HEK293 (cell line): ENCODE measurements around the gene CBFA2T2.

Experiments used
- CTCF ChIA-PET: fragments of 350-600 bp; formaldehyde crosslinking; extraction: SDS; loops from one replicate; lab custom pipeline; 2021; ENCODE audit warnings: antibody characterized with exemption; lab: Yijun Ruan, JAX
- POLR2A ChIA-PET: fragments of 300-600 bp; formaldehyde crosslinking; extraction: SDS; loops from one replicate; lab custom pipeline; 2020; ENCODE audit warnings: antibody characterized with exemption, inconsistent platforms; lab: Yijun Ruan, JAX
- H3K27ac ChIP-seq: fragments of 200-500 bp; sonication (Bioruptor generic); 2 replicates; pipeline ENCODE4 v1.5.1; 2014; ENCODE audit warnings: low read depth, low read length, control low read depth, inconsistent platforms; ENCODE audit errors: extremely low read depth
- H3K36me3 ChIP-seq, 2 experiments: fragments of 200-500 bp in 1 of 2; sonication (Bioruptor generic) in 1 of 2; 1 replicate in 1 of 2; 2 replicates in 1 of 2; pipeline ENCODE4 v1.5.1; 2014 to 2017; ENCODE audit warnings: inconsistent platforms in 2 of 2, low read length in 2 of 2; ENCODE audit not compliant: control insufficient read depth in 2 of 2, insufficient read depth in 1 of 2
- H3K4me1 ChIP-seq: fragments of 200-500 bp; sonication (Bioruptor generic); 2 replicates; pipeline ENCODE4 v1.5.1; 2014; ENCODE audit warnings: mild to moderate bottlenecking, low read length, inconsistent platforms; ENCODE audit not compliant: control insufficient read depth, insufficient read depth
- H3K4me3 ChIP-seq: 2 replicates; pipeline ENCODE4 v1.5.1; 2011; ENCODE audit warnings: low read depth, mild to moderate bottlenecking, control low read depth, low read length, moderate library complexity
- H3K9me3 ChIP-seq: fragments of 200-500 bp; sonication (Bioruptor generic); 2 replicates; pipeline ENCODE4 v1.5.1; 2014; ENCODE audit warnings: low read depth, low read length, inconsistent platforms; ENCODE audit not compliant: control insufficient read depth, insufficient read depth
- GFI1B ChIP-seq: fragments of 450-650 bp; formaldehyde crosslinking; IDR thresholded peaks from 2 replicates; pipeline ENCODE4 v1.5.1; 2016; ENCODE audit warnings: missing biosample characterization, missing genetic modification characterization
- HOXA7 ChIP-seq: sonication (generic); formaldehyde crosslinking; IDR thresholded peaks from 2 replicates; pipeline ENCODE4 v1.8.1; 2022; ENCODE audit warnings: missing genetic modification reagents, borderline replicate concordance
- IKZF3 ChIP-seq: fragments of 450-650 bp; IDR thresholded peaks from 2 replicates; pipeline ENCODE4 v1.5.0; 2018; ENCODE audit warnings: missing biosample characterization, mild to moderate bottlenecking, missing genetic modification characterization, moderate library complexity
- SCRT1 ChIP-seq: fragments of 450-650 bp; formaldehyde crosslinking; IDR thresholded peaks from 2 replicates; pipeline ENCODE4 v1.5.1; 2016; ENCODE audit warnings: missing biosample characterization, missing genetic modification characterization, borderline replicate concordance
- YY2 ChIP-seq: fragments of 450-650 bp; formaldehyde crosslinking; IDR thresholded peaks from 2 replicates; pipeline ENCODE4 v1.5.1; 2016; ENCODE audit warnings: missing biosample characterization, missing genetic modification characterization
- ZBTB20 ChIP-seq: fragments of 450-650 bp; formaldehyde crosslinking; IDR thresholded peaks from 2 replicates; pipeline ENCODE4 v1.5.1; 2016; ENCODE audit warnings: missing biosample characterization, missing genetic modification characterization
- ZNF121 ChIP-seq: fragments of 450-650 bp; formaldehyde crosslinking; IDR thresholded peaks from 2 replicates; pipeline ENCODE4 v1.5.1; 2016; ENCODE audit warnings: missing biosample characterization, missing genetic modification characterization
- ZNF133 ChIP-seq: fragments of 450-650 bp; formaldehyde crosslinking; IDR thresholded peaks from 2 replicates; pipeline ENCODE4 v1.5.1; 2016; ENCODE audit warnings: missing biosample characterization, missing genetic modification characterization
- ZNF175 ChIP-seq: fragments of 450-650 bp; formaldehyde crosslinking; IDR thresholded peaks from 2 replicates; pipeline ENCODE4 v1.5.1; 2016; ENCODE audit warnings: missing biosample characterization, missing genetic modification characterization
- ZNF239 ChIP-seq: fragments of 450-650 bp; formaldehyde crosslinking; IDR thresholded peaks from 2 replicates; pipeline ENCODE4 v1.5.1; 2016; ENCODE audit warnings: missing biosample characterization, missing genetic modification characterization
- ZNF426 ChIP-seq: fragments of 450-650 bp; formaldehyde crosslinking; IDR thresholded peaks from 2 replicates; pipeline ENCODE4 v1.5.1; 2017; ENCODE audit warnings: missing biosample characterization, missing genetic modification characterization, mild to moderate bottlenecking, inconsistent platforms, moderate library complexity
- ZNF510 ChIP-seq: fragments of 450-650 bp; formaldehyde crosslinking; IDR thresholded peaks from 2 replicates; pipeline ENCODE4 v1.5.1; 2018; ENCODE audit warnings: mild to moderate bottlenecking, missing genetic modification characterization, missing biosample characterization; ENCODE audit not compliant: insufficient replicate concordance
- ZNF514 ChIP-seq: fragments of 450-650 bp; formaldehyde crosslinking; IDR thresholded peaks from 2 replicates; pipeline ENCODE4 v1.5.1; 2016; ENCODE audit warnings: missing biosample characterization, missing genetic modification characterization
- ZNF600 ChIP-seq: fragments of 450-650 bp; formaldehyde crosslinking; IDR thresholded peaks from 2 replicates; pipeline ENCODE4 v1.5.1; 2016; ENCODE audit warnings: missing biosample characterization, missing genetic modification characterization
- ZNF785 ChIP-seq: fragments of 450-650 bp; formaldehyde crosslinking; IDR thresholded peaks from 2 replicates; pipeline ENCODE4 v1.5.1; 2016; ENCODE audit warnings: missing biosample characterization, missing genetic modification characterization
- TF ChIP-seq, protein P1 (sequence below): fragments of 450-650 bp; formaldehyde crosslinking; IDR thresholded peaks from 2 replicates; pipeline ENCODE4 v1.5.1; 2017; ENCODE audit warnings: missing biosample characterization, missing genetic modification characterization
- TF ChIP-seq, protein P2 (sequence below): fragments of 450-650 bp; formaldehyde crosslinking; IDR thresholded peaks from 2 replicates; pipeline ENCODE4 v1.5.1; 2016; ENCODE audit warnings: missing biosample characterization, missing genetic modification characterization
- TF ChIP-seq, protein P3 (sequence below): fragments of 450-650 bp; formaldehyde crosslinking; IDR thresholded peaks from 2 replicates; pipeline ENCODE4 v1.5.1; 2016; ENCODE audit warnings: missing biosample characterization, missing genetic modification characterization
- TF ChIP-seq, protein P4 (sequence below): fragments of 450-650 bp; formaldehyde crosslinking; conservative IDR thresholded peaks from 2 replicates; pipeline ENCODE4 v1.5.1; 2016; ENCODE audit warnings: low read depth, missing biosample characterization, missing genetic modification characterization

CBFA2T2 gene

DNA sequence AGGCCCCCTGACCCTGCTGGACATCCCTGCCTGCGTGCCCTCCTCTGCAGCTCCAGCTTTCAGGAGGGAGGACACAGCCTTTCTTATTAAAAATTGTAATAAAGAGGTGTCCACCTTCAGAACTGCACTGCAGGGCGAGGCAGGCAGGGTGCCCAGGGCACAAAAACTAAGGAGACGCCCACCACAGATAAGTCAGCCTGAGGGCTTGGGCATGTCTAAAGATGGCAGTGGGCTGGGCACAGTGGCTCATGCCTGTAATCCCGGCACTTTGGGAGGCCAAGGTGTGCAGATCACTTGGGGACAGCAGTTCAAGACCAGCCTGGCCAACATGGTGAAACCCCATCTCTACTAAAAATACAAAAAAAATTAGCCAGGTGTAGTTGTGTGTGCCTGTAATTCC is 165.3 kb downstream of the CBFA2T2 start:
- H3K27ac ChIP-seq = no peak overlapping the region
- CTCF ChIA-PET = interaction anchor here (0.7 to 2.6 kb wide), 4 partner anchors 11 to 202 kb away, joined by 3 to 7 read pairs (median 3); partner anchors contain the start of gene ACTL10
- H3K4me3 ChIP-seq = no peak overlapping the region
- POLR2A ChIA-PET = interaction anchor here (1.5 to 3.5 kb wide), 2 partner anchors 9 to 11 kb away, joined by 5 to 23 read pairs; partner anchors contain the start of gene ACTL10
- TF ChIP-seq ZNF514 (tag by site-specific recombination) (no peak), ZNF426 (no peak), YY2 (tag by site-specific recombination) (no peak), ZNF175 (tag by site-specific recombination) (no peak), ZNF133 (tag by site-specific recombination) (no peak), ZBTB20 (no peak), ZNF510 (tag by site-specific recombination) (no peak), ZNF785 (no peak), IKZF3 (tag by site-specific recombination) (no peak), ZNF121 (tag by site-specific recombination) (no peak), ZNF239 (tag by site-specific recombination) (no peak), GFI1B (tag by site-specific recombination) (no peak), ZNF600 (no peak), HOXA7 (CRISPR knock-in tag) (no peak), SCRT1 (tag by site-specific recombination) (no peak)
- TF ChIP-seq, protein P1, sequence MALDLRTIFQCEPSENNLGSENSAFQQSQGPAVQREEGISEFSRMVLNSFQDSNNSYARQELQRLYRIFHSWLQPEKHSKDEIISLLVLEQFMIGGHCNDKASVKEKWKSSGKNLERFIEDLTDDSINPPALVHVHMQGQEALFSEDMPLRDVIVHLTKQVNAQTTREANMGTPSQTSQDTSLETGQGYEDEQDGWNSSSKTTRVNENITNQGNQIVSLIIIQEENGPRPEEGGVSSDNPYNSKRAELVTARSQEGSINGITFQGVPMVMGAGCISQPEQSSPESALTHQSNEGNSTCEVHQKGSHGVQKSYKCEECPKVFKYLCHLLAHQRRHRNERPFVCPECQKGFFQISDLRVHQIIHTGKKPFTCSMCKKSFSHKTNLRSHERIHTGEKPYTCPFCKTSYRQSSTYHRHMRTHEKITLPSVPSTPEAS (tag by site-specific recombination) = no peak
- TF ChIP-seq, protein P2, sequence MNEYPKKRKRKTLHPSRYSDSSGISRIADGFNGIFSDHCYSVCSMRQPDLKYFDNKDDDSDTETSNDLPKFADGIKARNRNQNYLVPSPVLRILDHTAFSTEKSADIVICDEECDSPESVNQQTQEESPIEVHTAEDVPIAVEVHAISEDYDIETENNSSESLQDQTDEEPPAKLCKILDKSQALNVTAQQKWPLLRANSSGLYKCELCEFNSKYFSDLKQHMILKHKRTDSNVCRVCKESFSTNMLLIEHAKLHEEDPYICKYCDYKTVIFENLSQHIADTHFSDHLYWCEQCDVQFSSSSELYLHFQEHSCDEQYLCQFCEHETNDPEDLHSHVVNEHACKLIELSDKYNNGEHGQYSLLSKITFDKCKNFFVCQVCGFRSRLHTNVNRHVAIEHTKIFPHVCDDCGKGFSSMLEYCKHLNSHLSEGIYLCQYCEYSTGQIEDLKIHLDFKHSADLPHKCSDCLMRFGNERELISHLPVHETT (tag by site-specific recombination) = no peak
- TF ChIP-seq, protein P3, sequence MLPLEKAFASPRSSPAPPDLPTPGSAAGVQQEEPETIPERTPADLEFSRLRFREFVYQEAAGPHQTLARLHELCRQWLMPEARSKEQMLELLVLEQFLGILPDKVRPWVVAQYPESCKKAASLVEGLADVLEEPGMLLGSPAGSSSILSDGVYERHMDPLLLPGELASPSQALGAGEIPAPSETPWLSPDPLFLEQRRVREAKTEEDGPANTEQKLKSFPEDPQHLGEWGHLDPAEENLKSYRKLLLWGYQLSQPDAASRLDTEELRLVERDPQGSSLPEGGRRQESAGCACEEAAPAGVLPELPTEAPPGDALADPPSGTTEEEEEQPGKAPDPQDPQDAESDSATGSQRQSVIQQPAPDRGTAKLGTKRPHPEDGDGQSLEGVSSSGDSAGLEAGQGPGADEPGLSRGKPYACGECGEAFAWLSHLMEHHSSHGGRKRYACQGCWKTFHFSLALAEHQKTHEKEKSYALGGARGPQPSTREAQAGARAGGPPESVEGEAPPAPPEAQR (tag by site-specific recombination) = no peak
- TF ChIP-seq, protein P4, sequence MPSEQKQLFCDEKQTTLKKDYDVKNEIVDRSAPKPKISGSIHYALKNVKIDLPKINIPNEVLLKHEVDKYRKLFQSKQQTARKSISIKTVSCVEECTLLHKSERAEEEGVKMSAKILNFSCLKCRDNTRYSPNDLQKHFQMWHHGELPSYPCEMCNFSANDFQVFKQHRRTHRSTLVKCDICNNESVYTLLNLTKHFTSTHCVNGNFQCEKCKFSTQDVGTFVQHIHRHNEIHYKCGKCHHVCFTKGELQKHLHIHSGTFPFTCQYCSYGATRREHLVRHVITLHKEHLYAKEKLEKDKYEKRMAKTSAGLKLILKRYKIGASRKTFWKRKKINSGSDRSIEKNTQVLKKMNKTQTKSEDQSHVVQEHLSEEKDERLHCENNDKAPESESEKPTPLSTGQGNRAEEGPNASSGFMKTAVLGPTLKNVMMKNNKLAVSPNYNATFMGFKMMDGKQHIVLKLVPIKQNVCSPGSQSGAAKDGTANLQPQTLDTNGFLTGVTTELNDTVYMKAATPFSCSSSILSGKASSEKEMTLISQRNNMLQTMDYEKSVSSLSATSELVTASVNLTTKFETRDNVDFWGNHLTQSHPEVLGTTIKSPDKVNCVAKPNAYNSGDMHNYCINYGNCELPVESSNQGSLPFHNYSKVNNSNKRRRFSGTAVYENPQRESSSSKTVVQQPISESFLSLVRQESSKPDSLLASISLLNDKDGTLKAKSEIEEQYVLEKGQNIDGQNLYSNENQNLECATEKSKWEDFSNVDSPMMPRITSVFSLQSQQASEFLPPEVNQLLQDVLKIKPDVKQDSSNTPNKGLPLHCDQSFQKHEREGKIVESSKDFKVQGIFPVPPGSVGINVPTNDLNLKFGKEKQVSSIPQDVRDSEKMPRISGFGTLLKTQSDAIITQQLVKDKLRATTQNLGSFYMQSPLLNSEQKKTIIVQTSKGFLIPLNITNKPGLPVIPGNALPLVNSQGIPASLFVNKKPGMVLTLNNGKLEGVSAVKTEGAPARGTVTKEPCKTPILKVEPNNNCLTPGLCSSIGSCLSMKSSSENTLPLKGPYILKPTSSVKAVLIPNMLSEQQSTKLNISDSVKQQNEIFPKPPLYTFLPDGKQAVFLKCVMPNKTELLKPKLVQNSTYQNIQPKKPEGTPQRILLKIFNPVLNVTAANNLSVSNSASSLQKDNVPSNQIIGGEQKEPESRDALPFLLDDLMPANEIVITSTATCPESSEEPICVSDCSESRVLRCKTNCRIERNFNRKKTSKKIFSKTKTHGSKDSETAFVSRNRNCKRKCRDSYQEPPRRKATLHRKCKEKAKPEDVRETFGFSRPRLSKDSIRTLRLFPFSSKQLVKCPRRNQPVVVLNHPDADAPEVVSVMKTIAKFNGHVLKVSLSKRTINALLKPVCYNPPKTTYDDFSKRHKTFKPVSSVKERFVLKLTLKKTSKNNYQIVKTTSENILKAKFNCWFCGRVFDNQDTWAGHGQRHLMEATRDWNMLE (tag by site-specific recombination) = no peak
- H3K9me3 ChIP-seq = no peaks in the 10 kb centered on the region
- no peaks in the 10 kb centered on the region for H3K4me1 ChIP-seq
- H3K36me3 ChIP-seq = peaks cover 0 to 38% of the 10 kb centered on the region in 2 experiments; a peak in 1 of 3 replicates
